Right lobe of liver (tissue), 6 donors: ENCODE data around the gene PFKFB1. TPM values are rescaled to one million over a fixed set of nuclear protein-coding genes. Genes with fewer than 3 reads are reported as not detected.
"Not testable (repeated sequence)": the region's sequence is repeated elsewhere in the genome, so short reads cannot be mapped to it uniquely, and the experiment has no call there.

Experiments used
- ATAC-seq, 4 donors: fragments of 200-7000 bp; cut with Tn5 transposase; one replicate each; pipeline ENCODE4 v1.9.1; 2020; ENCODE audit warnings: mild to moderate bottlenecking in 4 of 4, moderate library complexity in 4 of 4
- DNase-seq, 3 donors: peaks; one replicate each; pipeline ENCODE4 v3.0.0-alpha.2; 2020
- H3K27ac ChIP-seq, 3 donors: fragments of 200-600 bp; one replicate each; pipeline ENCODE4 v1.8.0; 2022
- H3K27me3 ChIP-seq, 2 donors: fragments of 200-600 bp; one replicate each; pipeline ENCODE4 v1.8.0; 2022
- H3K36me3 ChIP-seq, 4 donors: fragments of 200-600 bp; sonication (generic) in 1 of 4; one replicate each; pipeline versions ENCODE4 v1.5.1 to v1.8.0; 2017 to 2022; ENCODE audit warnings: control low read depth in 1 of 4
- H3K4me1 ChIP-seq, 4 donors: fragments of 200-600 bp; sonication (generic) in 1 of 4; one replicate each; pipeline versions ENCODE4 v1.5.1 to v1.8.0; 2017 to 2022; ENCODE audit warnings: control low read depth in 1 of 4
- H3K4me3 ChIP-seq, 3 donors: fragments of 200-600 bp; one replicate each; pipeline ENCODE4 v1.8.0; 2022
- H3K9me3 ChIP-seq, 4 donors: fragments of 200-600 bp; sonication (generic) in 1 of 4; one replicate each; pipeline versions ENCODE4 v1.5.1 to v1.8.0; 2017 to 2022; ENCODE audit warnings: control low read depth in 1 of 4
- POLR2A ChIP-seq: fragments of 450-650 bp; IDR thresholded peaks from one replicate; pipeline ENCODE4 v1.6.1; 2017; ENCODE audit warnings: antibody characterized with exemption, mild to moderate bottlenecking
- WGBS: methylation state at CpG from one replicate; pipeline ENCODE4 v1.1.6; 2018; ENCODE audit warnings: low coverage, low lambda C conversion rate; ENCODE audit not compliant: insufficient coverage; ENCODE audit errors: missing lambda C conversion rate; 5-methylcytosine and 5-hydroxymethylcytosine counted together
- intact Hi-C, 2 donors: fragments of 100-400 bp; cut with DNase I; formaldehyde crosslinking; loops; one replicate each; pipeline versions ENCODE4 v1.11.2 to v1.14.1; 2022
- total RNA-seq, 6 experiments: library from RNA; depleted of rRNA in 2 of 6; stranded (reverse); fragments of >200 nt in 2 of 6; fragmentation: NEBNext Ultra II Directional in 3 of 6; extraction: Animal tissue kit (Norgen Biotek cat#: 25700) in 3 of 6; gene quantifications; one replicate each; pipeline versions ENCODE4 v1.1.0 to v1.2.4, GENCODE V29; 2016 to 2023
- TF ChIP-seq, protein P1 (sequence below), 4 donors: fragments of 200-600 bp in 3 of 4; fragments of 450-650 bp in 1 of 4; IDR thresholded peaks; one replicate each; pipeline versions ENCODE4 v1.5.1 to v1.8.0; 2016 to 2022; ENCODE audit warnings: antibody characterized with exemption in 4 of 4, mild to moderate bottlenecking in 2 of 4
- donor health status: DM: no; HTN: yes; CAD: no.
- donor health status: DM: no; HTN: no; CAD: no.
- donor health status: DM: no; HTN: no; CAD: no.
- donor health status: DM: no; HTN: yes; CAD: no.
- donor health status: DM: no; HTN: yes; CAD: no.

Gene PFKFB1
- total RNA-seq, 6 experiments from 2014 or later: 3.8 to 21.8 (median 16.7) TPM

GRCh38 chrX:54992911-54993622 is 921 bp downstream of the PFKFB1 start:
- Histone ChIP-seq H3K27ac (peak overlapping the region in 1 of 3 donors; percentile 66), H3K4me1 (peaks cover 0 to 15% (median 4%) of the 10 kb centered on the region in 4 donors), H3K27me3 (no peaks in the 10 kb centered on the region), H3K9me3 (no peaks in the 10 kb centered on the region), H3K4me3 (peak overlapping the region; percentile 29 to 61 (median 51)), H3K36me3 (no peaks in the 10 kb centered on the region)
- WGBS: 31% methylated on average over 1 of the region's 1 CpG
- TF ChIP-seq, protein P1, sequence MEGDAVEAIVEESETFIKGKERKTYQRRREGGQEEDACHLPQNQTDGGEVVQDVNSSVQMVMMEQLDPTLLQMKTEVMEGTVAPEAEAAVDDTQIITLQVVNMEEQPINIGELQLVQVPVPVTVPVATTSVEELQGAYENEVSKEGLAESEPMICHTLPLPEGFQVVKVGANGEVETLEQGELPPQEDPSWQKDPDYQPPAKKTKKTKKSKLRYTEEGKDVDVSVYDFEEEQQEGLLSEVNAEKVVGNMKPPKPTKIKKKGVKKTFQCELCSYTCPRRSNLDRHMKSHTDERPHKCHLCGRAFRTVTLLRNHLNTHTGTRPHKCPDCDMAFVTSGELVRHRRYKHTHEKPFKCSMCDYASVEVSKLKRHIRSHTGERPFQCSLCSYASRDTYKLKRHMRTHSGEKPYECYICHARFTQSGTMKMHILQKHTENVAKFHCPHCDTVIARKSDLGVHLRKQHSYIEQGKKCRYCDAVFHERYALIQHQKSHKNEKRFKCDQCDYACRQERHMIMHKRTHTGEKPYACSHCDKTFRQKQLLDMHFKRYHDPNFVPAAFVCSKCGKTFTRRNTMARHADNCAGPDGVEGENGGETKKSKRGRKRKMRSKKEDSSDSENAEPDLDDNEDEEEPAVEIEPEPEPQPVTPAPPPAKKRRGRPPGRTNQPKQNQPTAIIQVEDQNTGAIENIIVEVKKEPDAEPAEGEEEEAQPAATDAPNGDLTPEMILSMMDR (IDR thresholded peaks at IDR 0.05): no peak
- TF ChIP-seq POLR2A: no peak
- intact Hi-C loops: no loop called here
- ATAC-seq (peak in 3 of 4 donors; percentile 3 to 27 (median 8)), DNase-seq (no peak)

DNA sequence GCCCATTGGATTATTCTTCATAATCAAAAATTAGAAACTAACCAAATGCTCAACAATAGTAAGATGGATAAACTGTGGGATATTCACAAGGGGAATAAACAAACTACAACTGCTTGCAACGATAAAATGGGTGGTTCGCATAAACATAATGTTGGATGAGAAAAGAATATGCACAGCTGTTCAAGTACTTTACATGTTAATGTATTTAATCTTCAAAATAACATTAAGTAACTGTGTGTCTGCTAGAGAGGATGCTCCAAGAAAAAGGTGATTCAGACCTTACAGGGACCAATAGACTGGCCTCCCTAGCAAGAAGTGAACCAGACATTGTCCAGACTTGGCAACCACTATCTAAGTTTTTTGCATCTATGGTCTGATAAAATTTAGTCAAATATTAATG is 2.3 kb downstream of the PFKFB1 start:
- DNase-seq (no peak), ATAC-seq (no peak)
- no peak for TF ChIP-seq POLR2A
- TF ChIP-seq, protein P1 (IDR thresholded peaks at IDR 0.05): no peak
- no peaks in the 10 kb centered on the region for H3K36me3 ChIP-seq
- WGBS: 43% methylated on average over 2 of the region's 2 CpGs
- intact Hi-C loops: no loop called here
- peak overlapping the region in 2 of 3 donors; percentile 51 to 61 for H3K4me3 ChIP-seq
- H3K9me3 ChIP-seq: no peaks in the 10 kb centered on the region
- H3K4me1 ChIP-seq: peaks cover 0 to 15% (median 4%) of the 10 kb centered on the region in 4 donors
- no peaks in the 10 kb centered on the region for H3K27me3 ChIP-seq
- no peak overlapping the region for H3K27ac ChIP-seq

GRCh38 chrX:54983306-54983705 is 10.7 kb downstream of the PFKFB1 start:
- H3K9me3 ChIP-seq, H3K27me3 ChIP-seq, H3K4me3 ChIP-seq, H3K27ac ChIP-seq, H3K36me3 ChIP-seq, DNase-seq, intact Hi-C loops, ATAC-seq: not testable (repeated sequence)
- peaks cover 0 to 14% (median 0%) of the 10 kb centered on the region in 4 donors for H3K4me1 ChIP-seq
- 77% methylated on average over 2 of the region's 2 CpGs for WGBS

DNA sequence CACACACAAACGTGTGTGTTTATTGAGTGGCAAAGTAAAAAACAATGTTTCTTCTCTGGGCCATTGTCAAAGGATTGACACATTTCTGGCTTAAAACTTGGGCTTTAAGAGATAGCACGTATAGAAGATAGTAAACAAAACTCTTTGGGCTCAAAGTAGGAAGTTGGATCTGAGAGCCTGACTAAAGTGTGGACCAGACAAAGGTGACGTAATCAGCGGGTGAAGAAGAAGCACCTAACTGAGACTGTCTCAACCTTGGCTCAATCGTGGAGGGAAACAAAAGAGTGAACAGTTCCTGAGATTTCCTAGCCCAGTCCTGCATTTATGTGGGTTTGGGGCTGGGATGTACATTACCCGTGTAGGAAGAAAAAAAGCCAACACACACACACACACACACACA is 13.7 kb downstream of the PFKFB1 start:
- H3K27ac ChIP-seq: no peak overlapping the region
- H3K36me3 ChIP-seq: no peaks in the 10 kb centered on the region
- H3K4me1 ChIP-seq: peaks cover 0 to 16% (median 0%) of the 10 kb centered on the region in 4 donors
- WGBS: 37% methylated on average over 6 of the region's 6 CpGs
- intact Hi-C loops: no loop called here
- TF ChIP-seq POLR2A: no peak
- TF ChIP-seq, protein P1 (IDR thresholded peaks at IDR 0.05): no peak
- H3K4me3 ChIP-seq: no peak overlapping the region
- ATAC-seq (peak in 2 of 4 donors; percentile 17 to 46), DNase-seq (no peak)
- H3K9me3 ChIP-seq: no peaks in the 10 kb centered on the region
- H3K27me3 ChIP-seq: no peaks in the 10 kb centered on the region

DNA sequence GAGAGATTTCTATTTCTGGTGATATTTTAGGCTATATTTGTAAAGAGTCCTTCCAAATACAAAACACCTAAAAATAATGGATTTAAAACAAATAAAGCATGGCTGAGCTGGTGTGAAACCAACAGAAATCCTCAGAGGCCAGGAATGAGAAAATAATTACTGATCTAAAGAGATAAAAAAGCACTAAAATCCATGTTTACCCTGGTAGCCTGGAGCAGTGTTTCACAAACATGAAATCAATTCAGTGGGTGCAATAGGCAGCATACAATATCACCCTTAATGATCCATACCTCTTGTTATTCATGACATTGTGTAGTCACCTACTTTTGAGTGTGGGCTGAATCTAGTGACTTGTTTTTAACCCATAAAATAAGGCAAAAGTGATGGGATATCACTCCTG is 14.6 kb downstream of the PFKFB1 start:
- intact Hi-C loops: no loop called here
- ATAC-seq: peak; percentile 31 to 71 (median 52)
- Histone ChIP-seq H3K4me3 (no peak overlapping the region), H3K27me3 (no peaks in the 10 kb centered on the region), H3K27ac (no peak overlapping the region), H3K9me3 (no peaks in the 10 kb centered on the region), H3K36me3 (no peaks in the 10 kb centered on the region), H3K4me1 (peaks cover 0 to 16% (median 0%) of the 10 kb centered on the region in 4 donors)
- no peak for TF ChIP-seq POLR2A
- TF ChIP-seq, protein P1 (IDR thresholded peaks at IDR 0.05): no peak
- DNase-seq: no peak
